ES-I3 (cell line): ENCODE measurements around the gene TMPRSS11A.

Experiments used
- H3K36me3 ChIP-seq: 2 replicates; pipeline ENCODE4 v1.6.1; 2013; ENCODE audit warnings: mild to moderate bottlenecking, low read length, control low read depth, moderate library complexity; ENCODE audit not compliant: insufficient read depth
- H3K4me1 ChIP-seq: 2 replicates; pipeline ENCODE4 v1.6.1; 2013; ENCODE audit warnings: mild to moderate bottlenecking, control low read depth, low read length; ENCODE audit not compliant: insufficient read depth
- H3K9ac ChIP-seq: 2 replicates; pipeline ENCODE4 v1.6.1; 2013; ENCODE audit warnings: low read depth, mild to moderate bottlenecking, low read length, moderate library complexity
- H3K9me3 ChIP-seq: 2 replicates; pipeline ENCODE4 v1.6.1; 2013; ENCODE audit warnings: mild to moderate bottlenecking, low read length, moderate library complexity; ENCODE audit not compliant: control insufficient read depth, insufficient read depth

Gene TMPRSS11A, protein sequence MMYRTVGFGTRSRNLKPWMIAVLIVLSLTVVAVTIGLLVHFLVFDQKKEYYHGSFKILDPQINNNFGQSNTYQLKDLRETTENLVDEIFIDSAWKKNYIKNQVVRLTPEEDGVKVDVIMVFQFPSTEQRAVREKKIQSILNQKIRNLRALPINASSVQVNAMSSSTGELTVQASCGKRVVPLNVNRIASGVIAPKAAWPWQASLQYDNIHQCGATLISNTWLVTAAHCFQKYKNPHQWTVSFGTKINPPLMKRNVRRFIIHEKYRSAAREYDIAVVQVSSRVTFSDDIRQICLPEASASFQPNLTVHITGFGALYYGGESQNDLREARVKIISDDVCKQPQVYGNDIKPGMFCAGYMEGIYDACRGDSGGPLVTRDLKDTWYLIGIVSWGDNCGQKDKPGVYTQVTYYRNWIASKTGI

GRCh38 chr4:67963356-67963755 lies at the start of gene TMPRSS11A:
TMPRSS11A (minus strand) TSS chr4:67963493; CDS start chr4:67963393, 100 bp downstream.
- Histone ChIP-seq H3K36me3 (no peaks in the 10 kb centered on the region), H3K4me1 (no peaks in the 10 kb centered on the region), H3K9ac (no peak within 1 kb of the TSS), H3K9me3 (no peaks in the 10 kb centered on the region)

DNA sequence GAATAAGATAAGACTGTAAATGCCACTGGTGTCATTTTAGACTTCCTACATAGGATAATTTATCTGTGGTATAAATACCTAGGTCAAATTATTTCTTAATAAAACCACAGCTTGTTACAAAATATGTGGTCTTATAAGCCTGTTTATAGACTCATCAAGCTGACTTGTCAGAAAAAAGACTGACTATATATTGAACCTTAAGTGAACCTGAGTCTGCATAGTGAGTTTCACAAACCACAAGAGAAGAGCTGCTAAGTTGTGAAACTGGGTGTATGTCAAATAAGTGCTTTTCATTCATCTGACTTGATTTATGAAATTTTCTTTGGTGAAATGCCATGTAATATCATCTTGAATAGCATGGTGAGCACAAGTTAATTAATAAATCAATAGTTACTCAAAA lies 48.4 kb upstream of the TMPRSS11A start:
- Histone ChIP-seq H3K36me3 (no peaks in the 10 kb centered on the region), H3K4me1 (no peaks in the 10 kb centered on the region), H3K9ac (no peak overlapping the region), H3K9me3 (no peaks in the 10 kb centered on the region)

GRCh38 chr4:68002906-68003305 lies 39.6 kb upstream of the TMPRSS11A start:
- H3K4me1 ChIP-seq, result no peaks in the 10 kb centered on the region
- H3K36me3 ChIP-seq, result no peaks in the 10 kb centered on the region
- H3K9ac ChIP-seq, result no peak overlapping the region
- H3K9me3 ChIP-seq, result no peaks in the 10 kb centered on the region

DNA sequence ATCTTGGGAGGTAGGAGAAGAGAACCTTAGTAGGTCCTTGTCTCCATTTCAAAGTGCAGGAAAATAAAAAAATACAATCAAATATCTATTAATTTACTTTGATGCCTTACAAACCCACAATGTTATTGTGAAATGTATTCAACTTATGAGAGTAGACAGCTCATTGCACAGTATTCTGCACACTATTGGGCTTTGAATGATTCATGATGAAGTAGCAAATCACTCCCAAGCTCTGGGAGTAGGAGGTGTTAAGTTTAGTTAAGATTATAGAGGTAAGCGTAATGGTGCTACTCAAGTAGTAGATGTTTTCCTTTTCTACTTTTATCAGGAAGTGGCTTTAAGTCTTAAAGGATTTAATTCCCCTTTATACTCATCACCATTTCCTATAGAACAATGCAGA lies 32.8 kb upstream of the TMPRSS11A start:
- no peaks in the 10 kb centered on the region for H3K36me3 ChIP-seq
- no peak overlapping the region for H3K9ac ChIP-seq
- no peaks in the 10 kb centered on the region for H3K4me1 ChIP-seq
- H3K9me3 ChIP-seq, result no peaks in the 10 kb centered on the region

DNA sequence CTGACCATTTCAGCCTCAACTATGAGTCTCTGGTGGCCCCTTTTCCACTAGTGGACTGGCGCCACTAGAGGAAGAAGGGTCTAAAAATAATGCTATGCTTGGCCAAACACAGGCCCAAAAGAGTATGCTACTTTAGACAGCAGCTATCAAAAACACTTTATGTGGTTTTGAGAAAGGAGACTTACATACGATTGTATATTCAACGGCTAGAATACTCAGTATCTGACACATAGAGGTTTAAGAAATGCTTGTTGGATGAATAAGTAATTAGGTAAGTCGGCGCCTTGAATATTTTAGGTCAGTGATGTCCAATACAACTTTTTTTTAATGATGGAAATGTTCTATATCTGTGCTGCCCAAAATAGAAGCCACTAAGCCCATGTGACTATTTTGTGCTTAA lies 25.7 kb upstream of the TMPRSS11A start:
- Histone ChIP-seq H3K4me1 (no peaks in the 10 kb centered on the region), H3K9ac (no peak overlapping the region), H3K9me3 (no peaks in the 10 kb centered on the region), H3K36me3 (no peaks in the 10 kb centered on the region)

GRCh38 chr4:67983333-67983732 lies 20.0 kb upstream of the TMPRSS11A start:
- Histone ChIP-seq H3K9ac (no peak overlapping the region), H3K4me1 (no peaks in the 10 kb centered on the region; the same call in 1 of the 2 replicates), H3K9me3 (no peaks in the 10 kb centered on the region), H3K36me3 (no peaks in the 10 kb centered on the region)

- Histone ChIP-seq H3K36me3 (no peaks in the 10 kb centered on the region), H3K4me1 (no peaks in the 10 kb centered on the region; the same call in 1 of the 2 replicates), H3K9ac (no peak overlapping the region), H3K9me3 (no peaks in the 10 kb centered on the region)
Observed at GRCh38 chr4:67980512-67980911, 17.2 kb upstream of the TMPRSS11A start.

DNA sequence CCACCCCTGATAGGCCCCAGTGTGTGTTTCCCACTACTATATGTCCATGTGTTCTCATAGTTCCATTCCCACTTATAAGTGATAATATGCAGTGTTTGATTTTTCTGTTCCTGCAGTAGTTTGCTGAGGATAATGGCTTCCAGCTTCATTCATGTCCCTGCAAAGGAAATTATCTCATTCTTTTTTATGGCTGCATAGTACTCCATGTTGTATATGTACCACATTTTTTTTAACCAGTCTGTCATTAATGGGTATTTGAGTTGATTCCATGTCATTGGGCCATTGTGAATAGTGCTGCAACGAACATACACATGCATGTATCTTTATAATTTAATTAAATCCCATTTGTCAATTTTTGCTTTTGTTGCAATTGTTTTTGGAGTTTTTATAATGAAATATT lies 10.3 kb upstream of the TMPRSS11A start:
- H3K36me3 ChIP-seq, result no peaks in the 10 kb centered on the region
- no peaks in the 10 kb centered on the region for H3K4me1 ChIP-seq
- peaks cover 6% of the 10 kb centered on the region; the same call in 1 of the 2 replicates for H3K9me3 ChIP-seq
- H3K9ac ChIP-seq, result no peak overlapping the region

DNA sequence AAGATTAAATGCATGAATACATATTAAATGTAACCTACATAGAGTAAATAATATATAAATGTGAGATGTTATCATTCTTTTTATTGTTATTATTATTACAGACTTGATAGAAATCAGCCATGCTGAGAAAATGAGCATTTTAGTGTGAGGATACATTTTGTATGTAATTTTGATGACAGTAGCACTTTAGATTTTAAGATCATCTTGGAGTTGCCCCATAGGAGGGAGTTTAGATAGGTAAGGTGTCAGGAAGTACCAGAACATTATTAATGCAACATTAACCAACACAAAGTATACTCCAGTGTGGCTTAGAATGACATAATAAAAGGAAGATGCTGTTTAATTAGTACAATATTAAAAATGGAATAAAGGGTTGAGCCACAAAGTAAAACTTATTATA lies 8.4 kb downstream of the TMPRSS11A start:
- Histone ChIP-seq H3K4me1 (no peaks in the 10 kb centered on the region), H3K9ac (no peak overlapping the region), H3K9me3 (no peaks in the 10 kb centered on the region), H3K36me3 (no peaks in the 10 kb centered on the region)

DNA sequence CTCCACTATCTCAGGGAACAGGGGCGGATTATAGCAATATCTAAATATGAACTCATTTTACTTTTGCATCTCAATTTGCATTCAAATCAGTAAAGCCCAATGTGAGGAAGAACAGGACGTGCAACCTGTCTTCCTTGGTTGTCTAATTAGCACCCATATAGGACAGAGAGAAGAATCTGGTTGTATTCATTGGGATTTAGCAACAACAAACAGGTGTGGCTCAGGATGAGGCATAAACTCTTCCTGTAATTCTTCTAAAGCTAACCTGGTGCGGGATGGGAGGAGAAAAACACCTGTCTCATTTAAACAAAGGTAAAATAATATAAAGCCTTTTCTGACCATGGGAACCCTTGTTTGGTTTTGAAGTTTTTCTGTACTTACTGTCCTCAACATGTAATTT lies 22.2 kb downstream of the TMPRSS11A start:
- Histone ChIP-seq H3K36me3 (no peaks in the 10 kb centered on the region), H3K9ac (no peak overlapping the region), H3K4me1 (no peaks in the 10 kb centered on the region), H3K9me3 (no peaks in the 10 kb centered on the region)

DNA sequence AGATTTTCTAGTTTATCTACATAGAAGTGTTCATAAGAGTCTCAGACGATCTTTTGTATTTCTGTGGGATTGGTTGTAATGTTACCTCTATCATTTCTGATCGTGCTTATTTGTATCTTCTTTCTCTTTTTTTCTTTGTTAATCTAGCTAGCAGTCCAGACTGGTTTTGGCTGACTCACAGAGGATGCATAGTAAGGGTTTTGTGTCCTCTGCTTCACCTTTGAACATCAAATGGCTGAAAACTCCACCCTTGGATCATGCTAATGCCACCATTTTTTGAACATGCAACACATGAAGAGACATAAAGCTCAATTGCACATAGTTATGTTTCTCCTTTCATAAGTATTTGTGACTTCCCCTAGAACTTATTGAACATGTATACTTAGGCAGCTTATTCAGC lies 22.8 kb downstream of the TMPRSS11A start:
- H3K4me1 ChIP-seq, result no peaks in the 10 kb centered on the region
- H3K36me3 ChIP-seq, result no peaks in the 10 kb centered on the region
- H3K9ac ChIP-seq, result no peak overlapping the region

GRCh38 chr4:67939195-67939594 lies 24.1 kb downstream of the TMPRSS11A start:
- Histone ChIP-seq H3K9me3 (no peaks in the 10 kb centered on the region), H3K4me1 (no peaks in the 10 kb centered on the region), H3K9ac (no peak overlapping the region), H3K36me3 (no peaks in the 10 kb centered on the region)

More for the DNA sequence above, 22.8 kb downstream of the TMPRSS11A start:
- H3K9me3 ChIP-seq, result no peaks in the 10 kb centered on the region

DNA sequence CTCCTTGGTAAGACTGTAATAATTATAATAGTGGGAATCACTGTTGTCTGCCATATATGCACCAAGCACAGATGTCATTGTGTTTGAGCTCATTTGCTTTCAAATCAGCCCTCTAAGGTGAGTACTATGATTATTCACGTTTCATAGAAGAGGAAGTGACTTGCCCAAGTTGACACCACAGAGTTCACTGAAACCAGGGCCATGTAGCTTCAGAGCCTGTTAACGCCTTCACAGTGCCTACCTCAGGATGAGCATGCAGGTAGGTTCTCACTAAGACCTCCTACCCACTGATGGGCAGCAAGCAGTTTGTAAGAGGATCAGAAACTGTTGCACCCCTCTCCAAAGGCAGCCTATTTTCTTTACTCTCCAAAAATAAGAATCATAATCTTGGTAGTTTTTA lies 27.4 kb downstream of the TMPRSS11A start:
- no peaks in the 10 kb centered on the region for H3K9me3 ChIP-seq
- H3K36me3 ChIP-seq, result no peaks in the 10 kb centered on the region
- H3K9ac ChIP-seq, result no peak overlapping the region
- H3K4me1 ChIP-seq, result no peaks in the 10 kb centered on the region

DNA sequence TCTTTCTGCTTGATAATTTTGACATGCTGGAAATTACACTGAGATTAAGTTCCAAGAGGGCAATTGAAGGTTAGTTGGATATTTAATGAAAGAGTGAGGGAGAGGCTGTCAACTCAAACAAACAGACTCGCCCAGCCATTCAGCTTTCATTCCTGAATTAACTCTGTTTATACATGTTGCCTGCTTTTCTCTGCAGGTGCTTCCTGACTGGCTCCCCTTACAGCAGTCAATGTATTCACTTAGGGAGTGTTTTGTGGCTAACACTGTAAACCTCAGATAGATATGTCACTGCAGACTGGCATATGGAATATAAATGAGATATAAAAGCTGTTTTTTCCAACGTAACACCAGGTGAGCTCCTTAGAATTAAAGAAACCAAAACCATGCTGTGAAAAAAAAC lies 28.7 kb downstream of the TMPRSS11A start:
- Histone ChIP-seq H3K36me3 (no peaks in the 10 kb centered on the region), H3K9me3 (no peaks in the 10 kb centered on the region), H3K4me1 (no peaks in the 10 kb centered on the region), H3K9ac (no peak overlapping the region)

DNA sequence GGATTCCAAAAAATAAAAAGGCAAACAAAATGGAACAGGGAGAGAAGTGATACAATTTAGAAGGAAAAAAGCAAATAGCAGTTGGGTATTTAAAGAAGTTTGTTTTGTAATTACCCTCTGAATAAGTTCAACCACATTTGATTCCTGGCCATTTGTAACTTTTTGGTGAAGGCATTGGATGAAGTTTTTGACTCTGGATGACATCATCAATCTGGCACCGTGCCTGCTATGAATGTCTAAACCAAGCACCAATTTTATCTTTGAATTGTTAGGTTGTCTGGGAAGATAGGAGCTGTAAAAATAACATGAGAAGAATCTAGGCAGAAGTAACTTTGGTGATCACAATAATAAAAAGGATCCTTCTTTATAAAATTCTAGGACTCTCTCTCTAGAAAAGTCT lies 29.5 kb downstream of the TMPRSS11A start:
- Histone ChIP-seq H3K9me3 (no peaks in the 10 kb centered on the region), H3K36me3 (no peaks in the 10 kb centered on the region), H3K9ac (no peak overlapping the region), H3K4me1 (no peaks in the 10 kb centered on the region)
